ENCODE measurements around the gene HYDIN.
"Not testable (repeated sequence)": the region's sequence is repeated elsewhere in the genome, so short reads cannot be mapped to it uniquely, and the experiment has no call there.

HYDIN gene

DNA sequence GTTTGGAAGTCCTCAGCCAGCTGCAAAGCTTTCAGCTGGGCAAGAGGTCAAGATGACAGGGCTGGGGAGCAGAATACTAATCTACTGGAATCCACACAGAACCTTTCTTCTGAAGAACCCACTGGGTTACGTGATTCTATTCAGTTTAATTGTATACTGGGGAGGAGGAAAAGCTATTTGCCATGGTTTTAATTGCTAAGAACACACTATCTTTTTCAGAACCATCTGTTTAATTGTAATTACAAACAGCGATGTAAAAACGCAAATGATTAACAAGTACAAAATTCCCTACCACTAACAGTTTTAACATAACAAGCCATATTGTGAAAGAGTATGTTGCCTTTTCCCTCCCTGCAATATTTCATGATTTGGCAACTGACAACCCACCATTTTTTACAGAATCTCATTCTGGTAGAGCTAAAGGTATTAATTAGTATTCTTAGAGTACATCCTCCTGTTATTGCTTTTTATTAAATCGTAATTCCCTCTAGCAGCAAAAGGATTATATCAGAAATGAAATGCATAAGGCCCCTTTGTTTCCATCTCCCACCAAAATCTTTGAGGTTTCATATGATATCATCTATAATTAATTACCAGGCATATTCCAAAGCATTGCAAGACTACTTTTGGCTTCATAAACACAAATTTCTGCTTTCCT lies 12.1 kb downstream of the HYDIN start:
- DNase-seq, result no peak

DNA sequence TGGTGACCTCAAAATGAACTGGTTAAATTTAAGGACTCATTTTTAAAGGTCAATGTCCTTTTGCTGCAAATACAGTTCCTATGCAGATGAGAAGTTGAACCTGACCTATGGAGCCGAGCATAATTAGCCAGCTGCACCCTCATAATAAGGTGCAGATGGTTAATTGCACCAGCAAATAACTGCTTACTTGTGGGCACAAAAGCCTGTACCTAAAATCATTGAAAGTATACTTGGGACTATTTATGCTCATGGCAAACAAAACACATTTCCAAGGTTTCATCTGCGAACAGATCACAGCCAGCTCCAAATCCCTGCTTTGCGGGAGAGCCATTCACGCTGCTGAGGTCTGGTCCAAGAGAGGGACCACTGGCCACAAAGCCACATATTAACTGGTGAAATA lies 13.0 kb downstream of the HYDIN start:
- DNase-seq, result no peak

DNA sequence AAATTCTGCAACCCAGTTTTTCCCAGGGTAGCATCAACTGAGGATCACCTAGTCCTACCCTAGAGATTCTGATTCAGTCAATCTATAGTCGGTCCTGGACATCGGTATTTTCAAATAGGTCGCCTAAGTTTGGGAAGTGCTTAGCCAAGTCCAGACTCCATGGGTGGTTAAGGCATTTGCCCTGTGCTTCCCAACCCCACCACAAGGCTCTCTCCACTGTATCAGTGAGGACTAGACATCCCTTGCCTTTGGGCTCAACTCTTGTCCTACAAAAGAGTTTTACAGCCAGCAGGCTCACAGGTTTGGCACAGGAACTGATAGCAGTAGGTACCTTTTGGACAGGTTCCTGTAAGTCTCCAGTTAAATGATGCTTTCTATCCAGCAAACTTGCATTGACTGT lies 13.8 kb downstream of the HYDIN start:
- DNase-seq, result no peak

DNA sequence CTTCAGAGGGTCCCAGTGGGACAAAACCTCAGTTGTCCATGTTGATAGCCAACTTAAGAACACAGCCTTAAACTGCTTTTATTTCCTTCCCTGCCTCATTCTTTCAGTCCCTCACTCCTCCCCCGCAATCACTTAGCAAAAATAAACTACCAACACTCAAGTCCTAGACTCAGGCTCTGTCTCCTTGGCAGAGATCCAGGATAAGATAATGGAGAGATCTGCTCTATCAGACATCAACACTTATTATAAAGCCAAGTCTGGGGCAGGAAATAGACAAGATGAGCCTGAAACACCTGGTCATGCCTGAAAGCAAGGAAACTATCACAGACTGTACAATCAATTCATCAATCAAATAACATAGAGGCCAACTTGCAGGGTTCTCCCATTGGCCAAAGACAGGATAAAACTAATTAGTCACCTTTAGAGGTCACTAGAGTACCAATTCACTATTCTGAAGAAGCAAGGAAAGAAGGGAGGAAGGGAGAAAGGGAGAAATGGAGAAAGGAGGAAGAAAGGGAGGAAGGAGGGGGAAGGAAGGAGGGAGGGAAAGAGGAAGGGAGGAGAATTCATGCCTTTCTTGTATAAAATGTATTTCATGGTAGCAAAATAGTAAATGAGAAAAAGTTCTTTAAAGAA lies 15.7 kb downstream of the HYDIN start:
- peak in 1 of 2 experiments; percentile 28 for DNase-seq

DNA sequence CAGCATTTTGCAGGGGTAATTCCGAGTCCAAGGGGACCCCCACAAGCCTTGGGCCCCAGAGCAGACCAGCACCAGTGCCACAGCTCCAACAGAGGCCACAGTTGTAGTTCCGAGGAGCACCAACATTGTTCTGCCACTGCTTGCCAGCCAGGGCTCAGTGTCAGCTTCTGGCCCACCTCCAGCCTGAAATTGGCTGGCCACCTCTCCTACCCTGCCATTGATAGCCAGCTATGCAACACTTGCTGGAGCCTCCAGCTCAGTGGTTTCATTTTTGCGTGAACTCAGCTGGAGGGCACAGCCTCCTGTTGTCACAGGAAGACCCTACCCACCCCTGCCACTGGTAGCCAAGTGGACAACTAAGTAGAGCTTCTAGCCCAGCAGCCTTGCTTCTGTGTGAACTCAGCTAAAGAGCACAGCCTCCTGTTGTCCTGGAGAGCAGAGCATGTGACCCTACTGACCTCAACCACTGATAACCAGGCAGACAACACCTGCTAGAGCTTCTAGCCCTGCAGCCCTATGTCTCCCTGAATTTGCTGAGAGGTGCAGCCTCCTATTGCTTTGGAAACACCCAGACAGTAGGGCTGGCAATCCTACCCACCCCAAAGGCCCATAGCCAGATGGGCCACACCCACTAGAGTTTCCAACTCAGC lies 24.9 kb downstream of the HYDIN start:
- DNase-seq, result no peak

DNA sequence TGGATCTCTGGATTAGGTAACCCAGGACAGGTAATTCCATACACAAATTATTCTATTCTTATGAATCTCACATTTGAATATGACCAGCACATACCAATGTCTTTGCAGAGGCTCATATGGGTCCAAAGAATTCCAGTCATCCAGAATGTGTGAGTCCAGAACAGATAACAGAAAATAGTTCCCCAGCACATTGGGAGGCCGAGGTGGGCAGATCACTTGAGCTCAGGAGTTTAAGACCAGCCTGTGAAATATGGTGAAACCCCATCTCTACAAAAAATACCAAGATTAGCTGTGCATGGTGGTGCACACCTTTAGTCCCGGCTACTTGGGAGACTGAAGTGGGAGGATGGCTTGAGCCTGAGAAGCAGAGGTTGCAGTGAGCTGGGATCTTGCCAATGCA lies 26.9 kb downstream of the HYDIN start:
- no peak for DNase-seq

DNA sequence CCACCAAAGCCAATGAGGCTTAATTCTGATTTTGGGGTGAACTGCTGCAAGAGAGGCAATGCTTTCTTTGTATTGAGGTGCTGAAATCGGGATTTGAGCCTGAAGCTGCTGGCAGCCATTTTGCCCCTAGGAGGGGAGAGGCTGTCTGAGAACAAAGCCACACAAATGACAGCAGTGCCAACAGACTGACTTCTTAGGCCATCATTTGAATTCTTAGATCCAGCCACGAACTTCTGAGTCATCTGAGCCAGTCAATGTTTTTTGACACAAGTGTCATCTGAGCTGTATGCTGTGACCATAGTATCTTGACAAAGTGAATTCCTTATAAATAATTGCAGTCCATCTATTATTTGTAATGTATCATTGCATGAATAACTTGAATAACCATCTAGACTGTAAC lies 29.0 kb downstream of the HYDIN start:
- DNase-seq, result no peak

DNA sequence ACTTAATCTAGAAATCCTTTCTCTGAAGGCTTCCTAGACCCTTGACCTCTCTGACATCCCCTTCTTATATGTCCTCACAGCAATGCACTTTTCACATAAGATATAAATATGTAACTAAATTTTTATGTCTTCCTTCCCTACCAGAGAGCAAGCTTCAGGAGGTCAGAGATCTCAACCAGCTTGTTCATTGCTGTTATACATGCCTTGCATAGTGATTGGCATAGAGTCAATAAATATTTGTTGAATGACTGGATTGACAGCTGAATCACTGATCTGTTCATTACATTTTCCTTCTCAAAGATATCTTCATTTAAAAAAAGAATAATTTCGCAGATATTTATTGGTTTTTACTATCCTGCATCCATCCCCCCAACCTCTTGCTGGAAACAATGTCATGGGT lies 29.5 kb downstream of the HYDIN start:
- DNase-seq, result no peak

DNA sequence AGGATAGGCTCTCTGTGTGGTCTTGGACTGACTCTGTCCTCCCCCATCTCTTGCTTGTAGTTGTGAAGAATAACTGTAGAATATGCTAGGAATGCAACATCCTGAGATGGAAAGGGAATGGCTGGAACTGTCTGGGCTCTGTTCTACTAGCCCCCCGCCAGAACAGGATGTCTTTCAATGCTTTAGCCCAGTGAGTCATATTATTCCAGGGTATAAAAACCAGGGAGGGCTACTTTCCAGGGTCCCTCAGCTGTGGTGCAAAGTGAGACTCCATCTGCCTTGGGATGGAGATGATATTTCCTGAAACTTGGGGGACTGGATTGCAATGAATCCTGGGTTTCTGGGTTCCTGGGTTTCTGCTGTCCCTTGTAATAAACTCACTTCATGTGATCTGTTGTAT lies 32.1 kb downstream of the HYDIN start:
- DNase-seq, result no peak

DNA sequence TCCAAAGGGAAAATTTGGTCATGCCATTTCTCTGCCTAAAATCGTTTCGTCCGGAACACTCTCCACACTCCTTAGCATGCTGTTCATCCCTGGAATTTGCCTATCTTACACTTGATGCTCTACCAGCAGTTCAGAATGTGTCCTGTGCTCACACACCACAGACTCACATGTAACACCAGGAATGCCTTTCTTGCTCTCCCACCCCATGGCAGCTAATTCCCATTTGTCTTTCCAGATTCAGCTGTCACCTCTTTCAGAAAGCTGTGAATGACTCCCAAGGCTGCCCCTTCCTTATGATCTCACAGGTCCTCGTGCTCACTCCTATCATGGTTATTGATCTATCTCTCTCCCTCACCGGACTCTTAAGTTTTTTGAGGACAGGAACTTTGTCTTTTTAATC lies 38.1 kb downstream of the HYDIN start:
- no peak for DNase-seq

DNA sequence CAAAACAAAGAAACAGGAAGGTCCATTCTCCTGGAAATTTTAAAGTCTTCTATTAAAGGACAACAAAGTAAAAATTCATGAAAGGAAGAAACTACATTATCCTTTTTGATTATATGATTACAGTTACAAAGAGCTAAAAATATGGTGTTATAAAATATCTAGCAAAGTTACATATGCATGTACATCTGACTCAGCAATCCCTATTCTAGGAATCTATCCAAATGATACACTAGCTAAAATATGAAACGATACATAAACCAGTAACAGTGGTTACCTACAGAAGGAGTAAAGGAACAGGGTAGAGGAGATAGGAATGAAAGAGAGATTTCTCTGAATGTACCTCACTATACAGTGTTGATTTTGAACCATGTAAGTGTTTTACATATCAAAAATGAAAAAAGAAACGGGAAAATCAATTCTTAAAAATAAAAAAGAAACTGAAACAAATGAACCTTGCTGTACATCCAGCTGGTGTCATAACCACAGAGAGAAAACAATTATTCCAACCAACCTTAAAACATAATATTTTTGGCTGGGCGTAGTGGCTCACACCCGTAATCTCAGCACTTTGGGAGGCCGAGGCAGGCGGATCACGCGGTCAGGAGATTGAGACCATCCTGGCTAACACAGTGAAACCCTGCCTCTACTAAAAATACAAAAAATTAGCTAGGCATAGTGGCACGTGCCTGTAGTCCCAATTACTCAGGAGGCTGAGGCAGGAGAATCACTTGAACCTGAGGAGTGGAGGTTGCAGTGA lies 41.4 kb downstream of the HYDIN start:
- no peak for DNase-seq

DNA sequence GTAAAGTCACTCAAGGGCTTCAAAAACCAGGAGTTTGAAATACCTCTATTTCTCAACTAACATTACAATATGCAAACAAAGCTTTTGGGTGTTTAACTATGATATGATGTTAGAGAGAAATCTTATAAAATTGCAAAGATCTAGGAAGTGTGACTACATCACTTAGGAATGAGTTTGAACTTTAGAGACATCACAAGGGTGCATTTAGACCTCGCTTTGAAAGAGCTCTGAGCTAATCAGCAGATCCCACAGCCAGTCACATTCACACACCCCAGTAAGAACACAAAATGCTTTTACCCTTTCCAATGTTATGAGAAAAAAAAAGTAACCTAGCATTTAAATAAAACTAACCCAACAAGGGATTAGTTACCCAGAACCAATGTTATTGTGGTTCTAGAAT lies 45.2 kb downstream of the HYDIN start:
- DNase-seq, result peak in 1 of 2 experiments; percentile 3

DNA sequence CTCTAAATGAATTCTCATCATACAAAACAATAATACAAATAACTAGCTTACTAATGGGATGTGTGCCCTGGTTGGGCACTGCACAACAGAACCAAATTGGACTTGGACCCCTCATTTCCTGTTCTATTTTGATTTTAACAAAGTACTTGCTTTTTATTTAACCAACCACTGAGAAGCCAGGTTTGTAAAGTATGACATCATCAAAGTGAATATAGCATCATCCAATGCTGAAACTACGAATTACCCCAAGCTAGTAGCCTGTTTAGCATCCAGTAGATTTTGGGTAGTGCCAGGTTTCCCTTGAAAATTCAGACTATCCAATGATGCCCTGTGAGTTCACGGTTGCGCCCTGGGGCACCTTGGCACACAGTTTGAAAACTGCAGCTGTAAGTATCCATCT lies 51.0 kb downstream of the HYDIN start:
- DNase-seq, result no peak

DNA sequence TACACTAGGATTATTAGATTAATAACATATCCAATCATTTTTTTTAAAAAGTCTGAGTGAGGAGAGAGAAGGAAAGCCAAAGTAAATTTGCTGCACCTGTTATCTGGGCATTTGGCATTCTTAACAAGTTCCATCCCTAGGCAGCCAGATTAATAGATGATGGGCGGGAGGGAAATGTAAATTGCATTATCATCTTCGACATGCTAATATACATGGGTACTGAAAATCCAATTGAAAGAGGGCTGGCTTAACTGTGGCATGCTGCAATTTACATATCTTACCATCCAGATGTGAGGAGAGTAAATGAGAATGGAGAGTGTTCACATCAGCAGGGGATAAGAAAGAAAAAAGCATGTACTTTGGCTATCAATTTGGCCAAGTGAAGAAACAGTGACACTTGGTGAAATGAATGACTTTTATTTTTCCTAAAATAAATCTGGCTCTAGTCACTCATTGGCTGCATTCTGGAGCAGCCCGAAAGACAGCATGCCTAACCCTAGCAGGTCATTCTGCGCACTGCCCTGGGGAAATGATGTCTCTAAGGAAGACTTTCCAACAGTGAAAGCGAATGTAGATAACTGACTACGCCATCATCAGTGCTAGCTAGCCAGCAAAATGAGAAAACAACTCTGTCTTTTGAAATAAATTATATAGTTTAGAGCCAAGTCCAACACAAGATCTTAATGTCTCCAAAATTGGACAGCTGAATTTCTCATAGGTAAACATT lies 57.9 kb downstream of the HYDIN start:
- DNase-seq, result no peak

DNA sequence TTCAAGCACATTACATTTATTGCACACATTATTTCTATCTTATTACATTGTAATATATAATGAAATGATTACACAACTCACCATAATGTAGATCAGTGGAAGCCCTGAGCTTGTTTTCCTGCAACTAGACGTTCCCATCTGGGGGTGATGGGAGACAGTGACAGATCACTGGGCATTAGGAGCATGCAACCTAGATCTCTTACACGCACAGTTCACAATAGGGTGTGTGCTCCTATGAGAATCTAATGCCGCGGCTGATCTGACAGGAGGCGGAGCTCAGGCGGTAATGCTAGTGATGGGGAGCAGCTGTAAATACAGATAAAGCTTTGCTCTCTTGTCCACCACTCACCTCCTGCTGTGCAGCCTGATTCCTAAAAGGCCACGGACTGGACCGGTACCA lies 69.5 kb downstream of the HYDIN start:
- DNase-seq, result not testable (repeated sequence)

DNA sequence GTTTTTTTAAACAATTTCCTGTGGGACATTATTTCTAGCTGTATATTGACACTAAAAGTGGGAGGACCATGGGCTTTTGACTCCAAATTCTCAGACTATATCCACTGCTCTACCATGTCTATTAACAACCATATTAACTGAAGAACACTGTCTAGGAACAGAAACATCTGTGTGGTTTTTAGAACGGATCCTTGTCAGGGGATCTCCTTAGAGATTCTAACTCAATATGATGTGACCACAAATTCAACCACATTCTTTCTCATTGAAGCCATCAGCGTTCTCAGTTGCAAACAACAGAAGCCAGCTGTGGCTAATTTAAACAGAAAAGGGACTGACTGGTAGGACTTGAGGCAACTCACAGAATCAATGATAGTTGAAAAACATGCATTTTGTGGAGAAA lies 73.2 kb downstream of the HYDIN start:
- DNase-seq, result not testable (repeated sequence)

DNA sequence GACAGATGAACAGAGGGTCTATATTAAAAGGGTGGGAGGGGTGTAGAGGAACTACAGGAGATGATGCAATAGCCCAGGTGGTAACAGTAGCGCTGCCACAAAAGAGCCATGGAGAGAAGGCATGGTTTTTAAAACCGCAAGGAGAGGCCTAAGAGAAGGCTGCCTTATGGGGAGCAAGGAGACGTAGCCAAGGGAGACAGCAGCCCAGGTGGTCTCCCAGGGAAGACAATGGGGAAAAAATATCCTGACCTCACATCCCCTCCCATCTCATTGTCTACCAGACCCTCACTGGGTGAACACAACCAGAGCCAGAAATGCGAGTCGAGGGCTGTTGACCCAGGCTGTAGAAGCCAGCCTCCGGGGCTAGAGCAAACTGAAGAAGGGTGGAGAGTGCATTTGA lies 77.2 kb downstream of the HYDIN start:
- DNase-seq, result not testable (repeated sequence)

DNA sequence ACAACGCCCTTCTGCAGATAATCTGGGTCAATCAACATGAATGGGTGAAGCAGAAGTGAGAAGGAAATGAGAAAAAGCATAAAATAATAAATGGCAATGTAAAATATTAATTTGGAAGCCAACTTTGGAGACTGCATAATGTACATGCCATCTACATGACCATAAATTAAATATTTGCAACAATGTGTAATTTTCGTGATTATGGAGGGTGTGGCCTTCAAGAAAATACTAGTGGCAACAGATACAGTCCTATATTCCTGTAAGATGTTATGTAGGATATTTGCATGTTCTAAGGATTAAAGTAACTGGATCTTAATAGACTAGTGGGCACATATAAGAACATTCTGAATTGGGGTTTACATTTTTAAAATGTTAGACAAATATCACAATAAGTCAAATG lies 78.9 kb downstream of the HYDIN start:
- not testable (repeated sequence) for DNase-seq

DNA sequence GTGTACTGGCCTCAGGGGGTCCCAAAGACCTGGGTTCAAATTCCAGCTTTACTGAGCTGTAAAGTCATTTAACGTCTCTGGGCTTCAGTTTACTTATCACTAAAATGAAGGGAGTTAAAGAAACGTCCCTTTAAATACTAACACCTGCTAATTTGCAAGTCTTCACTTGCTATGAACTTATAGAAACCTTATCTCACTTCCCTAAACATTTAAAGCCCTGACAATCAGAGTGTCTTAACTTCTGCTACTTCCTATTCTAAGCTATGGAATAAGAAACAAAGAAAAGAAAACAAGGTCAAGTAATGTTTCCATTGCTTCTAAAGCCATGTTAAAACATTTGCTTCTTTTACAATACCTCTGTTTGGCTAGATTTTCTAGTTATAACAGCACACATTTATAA lies 87.3 kb downstream of the HYDIN start:
- DNase-seq, result not testable (repeated sequence)

DNA sequence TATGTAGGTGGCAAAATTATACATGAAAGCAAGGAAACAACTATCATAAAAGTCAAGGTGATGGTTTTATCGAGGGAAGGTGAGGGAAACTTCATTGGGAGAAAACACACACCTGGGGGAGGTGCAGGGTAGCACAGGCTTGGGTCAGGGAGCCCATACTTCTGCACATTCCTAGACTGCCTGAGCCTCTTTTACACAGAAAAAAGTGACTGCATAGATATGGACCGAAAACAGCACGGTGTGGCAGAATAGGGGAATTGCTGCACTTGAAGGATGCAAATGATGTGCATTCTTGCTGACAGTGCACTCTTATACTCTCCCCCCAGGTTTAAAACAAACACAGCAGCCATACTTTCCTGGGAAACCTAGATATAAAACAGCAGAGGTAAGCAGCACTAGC lies 120.0 kb downstream of the HYDIN start:
- not testable (repeated sequence) for DNase-seq

DNA sequence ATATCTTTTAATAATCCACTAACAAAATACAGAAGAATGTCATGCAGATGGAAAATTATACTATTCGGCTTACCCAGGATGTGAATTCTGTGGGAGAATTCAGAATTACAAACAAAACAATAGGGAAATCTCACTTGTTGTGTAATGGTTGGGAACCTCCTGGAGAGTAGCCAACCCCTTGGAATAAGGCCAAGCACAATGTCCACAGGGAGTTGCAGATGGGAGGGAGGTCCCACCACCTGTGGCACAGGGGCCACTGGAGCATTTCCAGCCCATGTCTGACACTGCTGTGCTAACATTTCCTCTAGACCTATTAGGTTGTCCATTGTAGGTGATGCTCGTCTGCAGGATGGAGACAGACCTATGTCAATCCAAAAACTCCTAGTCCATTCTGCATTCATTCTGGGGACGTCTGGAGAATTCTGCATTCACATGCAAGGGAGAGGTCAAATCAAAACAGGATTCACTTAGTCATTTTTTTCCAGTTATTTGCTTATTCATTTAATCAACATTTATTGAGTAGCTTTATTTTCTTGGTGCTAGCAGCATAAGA lies 120.8 kb downstream of the HYDIN start:
- not testable (repeated sequence) for DNase-seq

DNA sequence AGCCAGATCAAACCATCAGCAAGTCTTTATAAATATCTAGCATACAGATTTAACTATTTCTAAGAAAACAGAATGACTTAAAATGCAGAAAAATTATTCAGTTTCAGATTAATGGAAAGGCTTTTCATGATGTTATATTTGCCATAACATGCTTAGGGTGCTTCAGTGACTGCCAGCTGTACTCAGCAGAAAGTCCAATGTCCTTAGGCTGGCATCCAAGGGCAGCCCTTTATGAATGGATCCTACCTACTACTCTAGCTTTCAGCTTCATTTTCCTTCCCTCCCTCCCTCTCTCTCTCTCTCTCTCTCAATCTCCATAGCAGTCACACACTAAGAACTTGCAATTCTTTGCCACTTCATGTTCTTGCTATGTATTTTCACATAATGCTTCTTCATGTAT lies 124.6 kb downstream of the HYDIN start:
- DNase-seq, result not testable (repeated sequence)

DNA sequence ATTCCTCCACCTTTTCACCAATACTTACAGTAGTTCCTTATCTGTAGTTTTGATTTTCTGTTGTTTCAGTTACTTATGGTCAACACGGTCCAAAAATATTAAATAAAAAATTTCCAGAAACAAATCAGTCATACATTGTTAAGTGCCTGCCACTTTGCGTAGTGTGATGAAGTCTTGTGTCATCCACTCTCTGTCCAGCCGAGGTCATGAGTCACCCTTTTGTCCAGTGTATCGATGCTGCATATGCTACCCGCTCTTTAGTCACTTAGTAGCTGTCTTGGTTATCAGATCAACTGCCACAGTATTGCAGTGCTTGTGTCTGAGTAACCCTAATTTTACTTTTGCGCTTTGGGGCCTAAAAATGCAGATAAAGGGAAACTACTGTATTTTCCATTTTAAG lies 146.9 kb downstream of the HYDIN start:
- DNase-seq, result not testable (repeated sequence)
